OCI-LY1 (cell line): ENCODE data around the gene IFI30.

Experiments used
- H2AFZ ChIP-seq: fragments of 200-600 bp; sonication (generic), shearing (Covaris generic); 2 replicates; pipeline ENCODE4 v1.6.0; 2014; ENCODE audit warnings: antibody characterized with exemption, mild to moderate bottlenecking, low read length
- H3F3A ChIP-seq: fragments of 200-600 bp; sonication (generic), shearing (Covaris generic); 2 replicates; pipeline ENCODE4 v1.6.0; 2014; ENCODE audit warnings: mild to moderate bottlenecking, antibody characterized with exemption, low read length, moderate library complexity; ENCODE audit not compliant: insufficient read depth
- H3K27ac ChIP-seq: fragments of 200-600 bp; sonication (generic); 2 replicates; pipeline ENCODE4 v1.5.1; 2014; ENCODE audit warnings: low read length, mixed run types, mild to moderate bottlenecking, low read depth; ENCODE audit not compliant: poor library complexity, severe bottlenecking
- H3K27me3 ChIP-seq: fragments of 200-600 bp; sonication (generic); 2 replicates; pipeline ENCODE4 v1.6.0; 2014; ENCODE audit warnings: antibody characterized with exemption, mild to moderate bottlenecking, low read length, moderate library complexity; ENCODE audit not compliant: insufficient read depth
- H3K36me3 ChIP-seq: fragments of 200-600 bp; sonication (generic); 2 replicates; pipeline ENCODE4 v1.6.1; 2014; ENCODE audit warnings: mild to moderate bottlenecking, antibody characterized with exemption, low read length, moderate library complexity, mixed read lengths; ENCODE audit not compliant: insufficient read depth
- H3K4me1 ChIP-seq: fragments of 200-600 bp; sonication (generic); 2 replicates; pipeline ENCODE4 v1.5.1; 2014; ENCODE audit warnings: mild to moderate bottlenecking, low read length, moderate library complexity; ENCODE audit not compliant: insufficient read depth, severe bottlenecking
- H3K4me2 ChIP-seq: fragments of 200-600 bp; sonication (generic), shearing (Covaris generic); 2 replicates; pipeline ENCODE4 v1.6.1; 2014; ENCODE audit warnings: low read length
- H3K4me3 ChIP-seq: fragments of 200-600 bp; sonication (generic); 2 replicates; pipeline ENCODE4 v1.5.1; 2014; ENCODE audit warnings: low read length, low read depth, mild to moderate bottlenecking, mixed read lengths; ENCODE audit not compliant: poor library complexity, severe bottlenecking
- H3K79me2 ChIP-seq: fragments of 200-600 bp; shearing (Covaris generic); 2 replicates; pipeline ENCODE4 v1.6.1; 2016; ENCODE audit warnings: mixed run types, low read length, mixed read lengths; ENCODE audit not compliant: insufficient read depth
- H3K9ac ChIP-seq: fragments of 200-600 bp; sonication (generic), shearing (Covaris generic); 2 replicates; pipeline ENCODE4 v1.6.1; 2014; ENCODE audit warnings: mild to moderate bottlenecking, low read length, mixed read lengths
- H3K9me2 ChIP-seq: fragments of 200-600 bp; sonication (generic), shearing (Covaris generic); 2 replicates; pipeline ENCODE4 v1.6.1; 2014; ENCODE audit warnings: low read depth, mild to moderate bottlenecking, low read length, mixed read lengths
- H3K9me3 ChIP-seq: fragments of 200-600 bp; shearing (Covaris generic); 2 replicates; pipeline ENCODE4 v1.6.1; 2014; ENCODE audit warnings: low read length, mixed read lengths
- H4K20me1 ChIP-seq: fragments of 200-600 bp; sonication (generic), shearing (Covaris generic); 2 replicates; pipeline ENCODE4 v1.6.0; 2016; ENCODE audit warnings: mild to moderate bottlenecking, low read length; ENCODE audit not compliant: insufficient read depth
- EZH2 ChIP-seq: fragments of 200-600 bp; sonication (generic), shearing (Covaris generic); IDR thresholded peaks from 2 replicates; pipeline ENCODE4 v1.8.0; 2017; ENCODE audit warnings: borderline replicate concordance, mixed run types, mild to moderate bottlenecking, antibody characterized with exemption, low read length, moderate library complexity, mixed read lengths
- TF ChIP-seq, protein P1 (sequence below): fragments of 200-600 bp; sonication (generic), shearing (Covaris generic); IDR thresholded peaks from 2 replicates; pipeline ENCODE4 v1.5.1; 2017; ENCODE audit warnings: mild to moderate bottlenecking, antibody characterized with exemption, low read length, moderate library complexity, mixed read lengths

The IFI30 gene

GRCh38 chr19:18173572-18174288, at the start of gene IFI30:
Gene IFI30, plus strand, starts transcription at chr19:18173813. Its CDS starts 29 bp downstream, at chr19:18173842.
- no peaks in the 10 kb centered on the region for H3K27me3 ChIP-seq
- no peaks in the 10 kb centered on the region for H4K20me1 ChIP-seq
- H3K9me2 ChIP-seq, result no peaks in the 10 kb centered on the region
- peaks cover 66% of the 10 kb centered on the region for H3K4me1 ChIP-seq
- 0 out of 2 replicates have a peak, but pooled peaks cover 6% of the 10 kb centered on the region for H3F3A ChIP-seq
- peak within 1 kb of the TSS; percentile 70 for H3K4me2 ChIP-seq
- peak within 1 kb of the TSS; percentile 97 for H3K27ac ChIP-seq
- peaks cover 35% of the 10 kb centered on the region for H3K36me3 ChIP-seq
- H3K9me3 ChIP-seq, result no peaks in the 10 kb centered on the region
- H3K4me3 ChIP-seq, result peak within 1 kb of the TSS; percentile 70
- 0 out of 2 replicates have a peak, but pooled peaks cover 5% of the 10 kb centered on the region for H3K79me2 ChIP-seq
- H3K9ac ChIP-seq, result peak within 1 kb of the TSS; percentile 68
- H2AFZ ChIP-seq, result no peak within 1 kb of the TSS
- TF ChIP-seq, protein P1, sequence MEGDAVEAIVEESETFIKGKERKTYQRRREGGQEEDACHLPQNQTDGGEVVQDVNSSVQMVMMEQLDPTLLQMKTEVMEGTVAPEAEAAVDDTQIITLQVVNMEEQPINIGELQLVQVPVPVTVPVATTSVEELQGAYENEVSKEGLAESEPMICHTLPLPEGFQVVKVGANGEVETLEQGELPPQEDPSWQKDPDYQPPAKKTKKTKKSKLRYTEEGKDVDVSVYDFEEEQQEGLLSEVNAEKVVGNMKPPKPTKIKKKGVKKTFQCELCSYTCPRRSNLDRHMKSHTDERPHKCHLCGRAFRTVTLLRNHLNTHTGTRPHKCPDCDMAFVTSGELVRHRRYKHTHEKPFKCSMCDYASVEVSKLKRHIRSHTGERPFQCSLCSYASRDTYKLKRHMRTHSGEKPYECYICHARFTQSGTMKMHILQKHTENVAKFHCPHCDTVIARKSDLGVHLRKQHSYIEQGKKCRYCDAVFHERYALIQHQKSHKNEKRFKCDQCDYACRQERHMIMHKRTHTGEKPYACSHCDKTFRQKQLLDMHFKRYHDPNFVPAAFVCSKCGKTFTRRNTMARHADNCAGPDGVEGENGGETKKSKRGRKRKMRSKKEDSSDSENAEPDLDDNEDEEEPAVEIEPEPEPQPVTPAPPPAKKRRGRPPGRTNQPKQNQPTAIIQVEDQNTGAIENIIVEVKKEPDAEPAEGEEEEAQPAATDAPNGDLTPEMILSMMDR, result no peak
- no peak for TF ChIP-seq EZH2

DNA sequence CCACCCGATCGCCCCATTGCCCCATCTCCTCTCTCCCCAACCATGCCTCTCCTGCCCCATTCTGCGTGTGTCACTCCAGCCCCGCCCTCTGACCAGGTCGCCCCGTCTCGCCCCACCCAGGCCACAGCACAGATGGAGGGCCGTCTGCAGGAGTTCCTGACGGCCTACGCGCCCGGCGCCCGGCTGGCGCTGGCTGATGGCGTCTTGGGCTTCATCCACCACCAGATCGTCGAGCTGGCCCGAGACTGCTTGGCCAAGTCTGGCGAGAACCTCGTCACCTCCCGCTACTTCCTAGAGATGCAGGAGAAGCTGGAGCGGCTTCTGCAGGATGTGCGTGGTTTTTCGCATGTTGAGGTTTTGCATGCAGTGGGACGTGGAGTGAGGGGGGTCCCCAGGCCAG, 49.8 kb upstream of the IFI30 start:
- no peak overlapping the region for H3K4me2 ChIP-seq
- no peaks in the 10 kb centered on the region for H3K9me2 ChIP-seq
- peaks cover 51% of the 10 kb centered on the region for H3K36me3 ChIP-seq
- no peaks in the 10 kb centered on the region for H4K20me1 ChIP-seq
- no peaks in the 10 kb centered on the region for H3K9me3 ChIP-seq
- no peak overlapping the region for H3K4me3 ChIP-seq
- no peak overlapping the region for H3K9ac ChIP-seq
- no peak overlapping the region for H3K27ac ChIP-seq
- H3F3A ChIP-seq, result no peaks in the 10 kb centered on the region
- H3K27me3 ChIP-seq, result no peaks in the 10 kb centered on the region
- H2AFZ ChIP-seq, result no peak overlapping the region
- no peak for TF ChIP-seq EZH2
- TF ChIP-seq, protein P1, result no peak
- H3K79me2 ChIP-seq, result no peaks in the 10 kb centered on the region
- peaks cover 12% of the 10 kb centered on the region for H3K4me1 ChIP-seq

DNA sequence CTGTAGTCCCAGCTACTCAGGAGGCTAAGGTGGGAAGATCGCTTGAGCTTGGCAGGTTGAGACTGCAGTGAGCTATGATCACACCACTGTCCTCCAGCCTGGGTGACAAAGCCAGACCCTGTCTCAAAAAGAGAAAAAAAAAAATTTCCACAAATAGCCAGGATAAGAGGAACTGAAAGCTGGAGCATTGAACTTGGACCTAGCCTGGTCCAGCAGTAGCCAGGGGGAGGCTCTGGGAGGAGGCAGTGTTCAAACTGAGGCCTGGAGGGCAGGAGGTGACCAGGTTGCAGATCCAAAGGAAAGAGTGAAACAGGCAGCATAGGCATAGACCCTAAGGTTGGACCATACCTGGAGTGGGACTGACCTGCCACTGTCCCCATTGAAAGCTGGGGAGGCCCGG, 47.5 kb upstream of the IFI30 start:
- Histone ChIP-seq H3K9me2 (no peaks in the 10 kb centered on the region), H3F3A (no peaks in the 10 kb centered on the region), H3K4me2 (no peak overlapping the region), H3K9me3 (no peaks in the 10 kb centered on the region), H3K36me3 (peaks cover 69% of the 10 kb centered on the region), H4K20me1 (no peaks in the 10 kb centered on the region), H3K27ac (no peak overlapping the region), H3K4me1 (no peaks in the 10 kb centered on the region), H3K4me3 (no peak overlapping the region), H3K9ac (no peak overlapping the region), H2AFZ (no peak overlapping the region), H3K79me2 (no peaks in the 10 kb centered on the region), H3K27me3 (no peaks in the 10 kb centered on the region)
- TF ChIP-seq EZH2, result no peak
- TF ChIP-seq, protein P1, result no peak
